HG03575 (cell line): ENCODE results near the gene TBK1.
"Not testable (repeated sequence)": the region's sequence is repeated elsewhere in the genome, so short reads cannot be mapped to it uniquely, and the experiment has no call there.

Experiments
- ATAC-seq: cut with Tn5 transposase; IDR thresholded peaks from one replicate; pipeline ENCODE4 v1.9.1; 2021; ENCODE audit not compliant: unreplicated experiment, insufficient number of reproducible peaks, low FRiP score; ENCODE audit errors: extremely low read depth

Gene TBK1

DNA sequence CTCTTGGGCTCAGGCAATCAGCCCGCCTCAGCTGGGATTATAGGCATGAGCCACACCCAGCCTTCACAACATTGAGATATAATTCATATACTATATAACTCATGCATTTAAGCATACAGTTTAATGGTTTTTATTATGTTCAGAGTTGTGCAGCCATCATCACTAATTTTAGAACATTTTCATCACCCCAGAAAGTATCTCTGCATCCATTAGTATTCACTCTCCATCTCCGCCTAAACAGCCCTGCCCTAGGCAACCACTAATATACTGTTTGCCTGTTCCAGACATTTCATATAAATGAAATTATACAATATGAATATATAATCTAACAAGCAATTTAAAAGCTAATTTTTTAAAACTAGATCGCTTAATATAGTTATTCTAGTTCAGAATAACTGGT, 34.7 kb downstream of the TBK1 start:
- ATAC-seq: no peak

DNA sequence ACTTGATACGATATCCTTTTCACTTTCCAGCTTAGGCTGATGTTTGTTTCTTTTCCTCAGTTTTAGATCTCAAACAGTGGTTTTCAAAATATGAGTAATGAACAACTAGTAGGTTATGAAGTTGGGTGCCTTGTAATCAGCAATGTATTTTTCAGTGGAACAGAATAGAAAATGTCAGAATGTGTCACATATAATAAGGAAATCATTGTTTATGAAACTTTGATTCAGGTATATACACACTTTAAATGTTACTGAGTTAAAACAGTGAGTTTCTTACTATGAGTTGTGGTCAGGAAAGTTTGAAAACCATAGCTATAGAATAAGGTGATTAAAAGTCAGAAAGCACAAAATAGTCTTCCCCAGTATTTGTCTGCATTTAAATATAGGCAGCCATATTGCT, 39.8 kb downstream of the TBK1 start:
- ATAC-seq: no peak

GRCh38 chr12:64493513-64493912, 41.6 kb downstream of the TBK1 start:
- no peak for ATAC-seq

DNA sequence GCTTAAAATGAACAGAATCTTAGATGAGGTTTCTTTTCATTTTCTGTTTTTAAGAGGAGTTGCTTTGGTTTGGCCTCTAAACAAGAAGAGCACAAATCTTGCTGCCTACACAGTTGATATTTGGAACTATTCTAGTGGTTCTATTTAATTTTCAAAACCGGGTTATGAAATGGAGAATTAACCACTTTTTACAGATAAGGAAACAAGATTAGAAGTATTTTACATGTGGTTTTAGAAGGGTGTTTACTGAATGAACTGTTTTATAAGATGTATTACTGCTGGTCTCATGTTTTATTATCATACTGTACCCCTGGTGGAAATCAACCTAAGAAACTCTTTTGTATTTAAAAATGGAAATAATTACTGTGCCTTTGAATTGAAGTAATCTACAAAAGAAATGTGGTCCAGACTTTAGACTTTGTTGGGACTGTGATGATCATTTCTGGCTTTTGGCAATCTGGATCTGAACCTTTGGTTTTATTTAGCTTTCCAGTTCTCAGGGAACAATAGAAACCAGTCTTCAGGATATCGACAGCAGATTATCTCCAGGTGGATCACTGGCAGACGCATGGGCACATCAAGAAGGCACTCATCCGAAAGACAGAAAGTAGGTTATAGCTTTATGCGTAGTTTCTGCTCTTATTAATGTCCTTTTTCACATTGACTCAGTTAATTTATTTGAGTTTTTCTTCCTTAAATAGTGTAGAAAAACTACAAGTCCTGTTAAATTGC, 43.2 kb downstream of the TBK1 start:
- no peak for ATAC-seq

DNA sequence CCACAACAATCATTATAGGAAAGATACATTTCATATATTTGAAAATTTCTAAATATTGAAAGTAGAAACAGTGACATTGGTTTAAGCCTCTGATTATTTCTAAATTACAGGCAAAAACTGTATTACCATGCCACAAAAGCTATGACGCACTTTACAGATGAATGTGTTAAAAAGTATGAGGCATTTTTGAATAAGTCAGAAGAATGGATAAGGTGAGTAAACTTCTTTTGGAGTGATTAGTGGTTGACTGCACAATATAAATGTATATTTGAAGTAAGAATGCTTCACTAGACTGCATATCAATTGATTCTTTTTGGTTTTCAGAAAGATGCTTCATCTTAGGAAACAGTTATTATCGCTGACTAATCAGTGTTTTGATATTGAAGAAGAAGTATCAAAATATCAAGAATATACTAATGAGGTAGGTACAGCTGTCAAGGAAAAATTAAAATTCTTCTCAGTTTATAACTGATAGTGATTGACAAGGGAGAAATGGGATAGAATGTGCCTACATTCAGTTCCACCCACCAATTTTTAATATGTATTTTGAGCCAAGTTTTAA, 45.0 kb downstream of the TBK1 start:
- ATAC-seq: no peak

GRCh38 chr12:64497484-64497883, 45.6 kb downstream of the TBK1 start:
- no peak for ATAC-seq

DNA sequence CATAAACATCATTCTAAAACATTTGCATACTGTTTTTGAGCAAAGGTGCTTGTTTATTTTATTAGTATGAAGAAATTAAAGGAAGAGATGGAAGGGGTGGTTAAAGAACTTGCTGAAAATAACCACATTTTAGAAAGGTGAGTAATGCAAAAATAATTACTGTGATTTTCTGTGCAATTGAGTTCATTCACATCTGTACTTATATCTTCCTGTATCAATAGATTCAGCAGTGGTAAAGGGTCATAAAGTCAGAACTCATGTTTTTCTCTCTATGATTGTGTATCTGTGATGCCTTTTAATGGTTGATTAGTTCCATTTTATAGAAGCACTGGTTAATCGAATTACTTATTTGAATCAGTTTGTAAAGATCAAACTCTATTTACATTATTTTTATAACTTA, 46.0 kb downstream of the TBK1 start:
- no peak for ATAC-seq

DNA sequence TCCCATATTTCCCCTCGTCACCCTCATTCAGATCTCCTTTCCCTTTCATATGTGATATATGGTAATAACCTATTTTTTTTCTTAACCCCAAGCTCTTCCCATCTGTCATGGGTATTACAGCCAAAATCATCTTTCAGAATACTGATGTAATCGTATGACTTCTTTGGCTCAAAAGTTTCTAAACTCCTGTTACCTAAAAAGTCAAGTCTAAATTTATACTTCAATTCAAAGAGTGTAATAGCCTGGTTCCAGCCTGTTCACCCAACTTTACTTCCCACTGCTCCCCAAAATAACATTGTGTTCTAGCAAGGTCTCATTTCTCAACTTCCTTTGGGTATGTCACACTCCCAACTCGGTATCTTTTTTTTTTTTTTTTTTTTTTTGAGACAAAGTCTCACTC, 48.5 kb downstream of the TBK1 start:
- no peak for ATAC-seq

DNA sequence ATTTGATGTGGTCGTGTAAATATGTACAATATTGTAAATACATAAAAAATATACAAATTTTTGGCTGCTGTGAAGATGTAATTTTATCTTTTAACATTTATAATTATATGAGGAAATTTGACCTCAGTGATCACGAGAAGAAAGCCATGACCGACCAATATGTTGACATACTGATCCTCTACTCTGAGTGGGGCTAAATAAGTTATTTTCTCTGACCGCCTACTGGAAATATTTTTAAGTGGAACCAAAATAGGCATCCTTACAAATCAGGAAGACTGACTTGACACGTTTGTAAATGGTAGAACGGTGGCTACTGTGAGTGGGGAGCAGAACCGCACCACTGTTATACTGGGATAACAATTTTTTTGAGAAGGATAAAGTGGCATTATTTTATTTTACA, 49.6 kb downstream of the TBK1 start:
- no peak for ATAC-seq

DNA sequence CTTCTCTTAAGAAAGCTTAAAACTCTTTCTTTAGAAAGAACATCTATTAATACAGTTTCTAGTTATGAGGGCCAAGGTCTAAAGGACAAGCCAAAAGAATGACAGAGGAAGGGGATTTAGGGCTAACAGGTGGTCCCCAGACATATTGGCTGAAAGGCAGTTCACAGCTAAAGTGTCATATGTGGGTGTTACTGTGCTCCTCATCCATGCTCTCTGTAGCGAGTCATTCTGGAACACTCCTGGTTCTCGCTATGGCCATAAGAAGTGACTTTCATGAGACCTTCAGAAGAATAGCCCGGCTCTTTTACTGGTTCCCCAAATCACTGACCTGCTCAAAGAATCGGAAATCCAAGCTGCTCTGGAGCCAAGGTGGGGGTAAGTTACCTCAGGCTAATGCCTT, 55.0 kb downstream of the TBK1 start:
- no peak for ATAC-seq

- no peak for ATAC-seq
These were observed 58.7 kb downstream of the TBK1 start for GRCh38 chr12:64510667-64511066.

DNA sequence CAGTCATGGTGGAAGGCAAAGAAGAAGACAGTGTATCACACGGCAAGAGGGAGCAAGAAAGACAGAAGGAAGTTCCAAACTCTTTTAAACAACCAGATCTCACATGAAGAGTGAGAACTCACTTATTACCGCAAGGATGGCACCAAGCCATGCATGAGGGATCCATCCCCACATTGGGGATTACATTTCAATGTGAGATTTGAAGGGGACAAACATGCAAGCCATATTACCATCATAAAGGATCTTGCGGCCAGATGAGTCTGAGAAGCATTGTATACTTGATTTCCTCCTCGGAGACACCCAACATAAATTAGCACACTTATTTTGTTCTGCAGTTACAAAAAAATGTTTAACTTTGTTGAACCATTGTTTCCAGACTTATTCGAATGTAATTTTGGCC, 66.5 kb downstream of the TBK1 start:
- ATAC-seq: no peak

DNA sequence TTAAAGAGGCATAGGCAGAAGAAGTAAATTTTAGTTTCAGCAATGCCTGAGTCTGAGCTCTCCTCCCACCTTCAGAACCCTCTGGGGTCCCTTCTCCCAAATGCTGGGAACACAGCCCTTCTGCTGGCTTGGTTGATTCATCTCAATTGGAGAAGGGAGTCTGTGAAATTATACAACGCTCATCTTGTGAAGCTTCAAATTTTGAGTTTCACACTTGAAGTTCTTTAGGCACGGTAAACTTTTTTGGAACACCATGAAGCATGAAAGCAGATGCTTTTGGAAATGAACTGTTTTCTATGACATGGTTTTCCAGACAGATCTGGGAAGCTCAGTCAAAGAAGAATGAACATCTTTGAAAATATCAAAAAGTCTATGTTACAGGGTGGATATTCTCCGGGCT, 69.9 kb downstream of the TBK1 start:
- no peak for ATAC-seq

GRCh38 chr12:64522316-64522715, 70.4 kb downstream of the TBK1 start:
- ATAC-seq: no peak

DNA sequence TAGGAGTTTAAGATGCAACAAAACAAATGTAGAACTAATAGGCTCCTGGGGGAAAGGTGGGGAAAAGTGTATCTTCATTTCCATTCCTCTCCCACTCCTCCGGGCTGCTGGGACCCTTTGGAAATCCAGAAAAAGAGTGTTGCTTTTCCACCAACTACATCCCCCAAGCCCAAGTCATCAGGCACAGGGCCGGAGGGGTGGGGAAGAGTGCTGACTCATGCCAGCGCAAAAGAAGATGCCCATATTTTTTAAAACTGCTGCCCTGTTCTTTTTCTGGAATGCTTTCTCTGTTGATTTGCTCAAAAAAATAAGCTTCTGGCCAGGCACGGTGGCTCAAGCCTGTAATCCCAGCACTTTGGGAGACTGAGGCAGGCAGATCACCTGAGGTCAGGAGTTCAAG, 70.9 kb downstream of the TBK1 start:
- no peak for ATAC-seq

DNA sequence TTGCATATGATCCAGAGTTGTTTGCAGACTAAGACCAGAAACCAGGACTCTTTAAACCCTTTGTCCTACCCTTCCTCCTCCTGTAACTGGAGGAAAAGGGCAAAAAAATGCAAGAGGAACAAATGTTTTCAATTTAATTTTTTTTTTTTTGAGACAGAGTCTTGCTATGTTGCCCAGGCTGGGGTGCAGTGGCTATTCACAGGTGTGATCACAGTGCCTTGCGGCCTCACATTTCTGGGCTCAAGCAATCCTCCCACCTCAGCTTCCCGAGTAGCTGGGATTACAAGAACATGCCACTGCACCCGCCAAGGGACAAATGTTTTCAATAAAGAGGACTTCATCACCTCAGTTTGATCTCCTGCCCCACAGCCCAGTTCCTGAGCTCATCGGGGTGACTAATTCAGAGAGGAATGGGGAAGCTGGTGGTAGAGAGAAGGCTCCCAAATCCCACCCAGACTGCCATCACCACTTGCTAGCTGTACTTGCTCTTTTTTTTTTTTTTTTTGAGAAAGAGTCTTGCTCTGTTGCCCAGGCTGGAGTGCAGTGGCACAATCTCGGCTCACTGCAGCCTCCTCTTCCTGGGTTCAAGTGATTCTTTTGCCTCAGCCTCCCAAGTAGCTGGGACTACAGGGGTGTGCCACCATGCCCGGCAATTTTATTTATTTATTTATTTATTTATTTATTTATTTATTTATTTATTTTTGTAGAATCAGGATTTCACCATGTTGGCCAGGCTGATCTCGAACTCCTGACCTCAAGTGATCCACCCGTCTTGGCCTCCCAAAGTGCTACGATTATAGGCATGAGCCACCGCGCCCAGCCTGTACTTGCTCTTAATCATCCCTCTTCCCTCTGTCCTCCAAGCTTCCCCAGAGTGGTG, 71.9 kb downstream of the TBK1 start:
- not testable (repeated sequence) for ATAC-seq

- ATAC-seq: no peak
These were observed 73.7 kb downstream of the TBK1 start for GRCh38 chr12:64525461-64526160.

GRCh38 chr12:64526859-64527258, 74.9 kb downstream of the TBK1 start:
- ATAC-seq: no peak

DNA sequence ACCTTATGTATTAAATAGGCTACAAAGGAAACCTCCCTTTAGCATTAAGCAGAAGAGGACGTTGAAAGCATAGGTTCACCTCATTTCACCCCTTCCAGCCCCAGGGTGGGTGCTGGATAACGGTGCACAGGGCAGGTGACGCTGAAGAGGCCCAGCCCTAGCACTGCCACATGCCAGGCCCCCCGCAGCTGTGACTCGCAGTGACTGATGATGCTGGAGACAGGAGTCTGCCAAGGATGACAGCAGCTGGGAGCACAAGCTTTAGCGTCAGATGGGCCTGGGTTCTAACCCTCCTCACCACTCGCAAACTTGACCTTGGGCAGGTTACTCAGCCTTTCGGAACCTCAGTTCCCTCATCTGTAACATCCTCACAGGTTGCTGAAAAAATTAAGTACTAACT, 76.7 kb downstream of the TBK1 start:
- ATAC-seq: no peak

- no peak for ATAC-seq
These were observed 78.6 kb downstream of the TBK1 start for GRCh38 chr12:64530566-64530965.
